Kidney (tissue), 14 donors: ENCODE results near the gene ARHGAP18. TPM values are rescaled to one million over a fixed set of nuclear protein-coding genes. Genes with fewer than 3 reads are reported as not detected.

Experiments used
- DNase-seq, 5 donors: peaks; one replicate each; pipeline ENCODE4 v3.0.0-alpha.2; 2013 to 2020
- FAIRE-seq: peaks from 2 replicates; lab custom pipeline; 2012; peaks lifted over from hg19 to GRCh38; lab: Jason Lieb, UNC
- H3K27ac ChIP-seq, 2 donors: one replicate each; pipeline ENCODE4 v1.7.0; 2013; ENCODE audit warnings: low read depth in 2 of 2, low read length in 2 of 2, inconsistent platforms in 1 of 2
- H3K27me3 ChIP-seq: one replicate; pipeline ENCODE4 v1.7.1; 2013; ENCODE audit warnings: low read length, inconsistent platforms; ENCODE audit not compliant: control insufficient read depth, insufficient read depth
- H3K36me3 ChIP-seq, 3 donors: one replicate each; pipeline versions ENCODE4 v1.7.0 to v1.7.1; 2013; ENCODE audit warnings: low read length in 3 of 3, control low read depth in 1 of 3, inconsistent platforms in 1 of 3; ENCODE audit not compliant: insufficient read depth in 3 of 3, control insufficient read depth in 2 of 3
- H3K4me1 ChIP-seq, 3 donors: one replicate each; pipeline versions ENCODE4 v1.7.0 to v1.7.1; 2013; ENCODE audit warnings: low read length in 3 of 3, inconsistent platforms in 1 of 3, low read depth in 1 of 3; ENCODE audit not compliant: control insufficient read depth in 2 of 3, insufficient read depth in 2 of 3
- H3K4me3 ChIP-seq, 3 donors: one replicate each; pipeline versions ENCODE4 v1.7.0 to v1.8.1; 2013; ENCODE audit warnings: low read length in 3 of 3, control low read depth in 1 of 3, inconsistent platforms in 1 of 3
- H3K9ac ChIP-seq, 3 donors: one replicate each; pipeline versions ENCODE4 v1.7.0 to v1.7.1; 2013; ENCODE audit warnings: low read length in 3 of 3, control low read depth in 1 of 3, inconsistent platforms in 1 of 3
- H3K9me3 ChIP-seq, 3 donors: one replicate each; pipeline versions ENCODE4 v1.7.0 to v1.7.1; 2013; ENCODE audit warnings: low read length in 3 of 3, control low read depth in 1 of 3, inconsistent platforms in 1 of 3; ENCODE audit not compliant: control insufficient read depth in 2 of 3, insufficient read depth in 1 of 3
- CTCF ChIP-seq: IDR thresholded peaks from 3 replicates; pipeline ENCODE4 v1.5.1; 2012; ENCODE audit warnings: mild to moderate bottlenecking, moderate library complexity, borderline replicate concordance; ENCODE audit not compliant: insufficient read depth; ENCODE audit errors: extremely low read depth
- intact Hi-C: fragments of 100-400 bp; cut with DNase I; formaldehyde crosslinking; loops from one replicate; pipeline ENCODE4 v1.11.1; 2022
- polyA plus RNA-seq: library from polyadenylated mRNA; stranded (reverse); fragments of 350-450 nt; fragmentation: Illumina TruSeq; extraction: RNeasy Lipid Tissue Mini Kit (QIAGEN cat#74804); gene quantifications from one replicate; pipeline ENCODE4 v1.2.3, GENCODE V29; 2014; ENCODE audit warnings: low read depth, low replicate concordance; ENCODE audit not compliant: insufficient read depth
- total RNA-seq: library from RNA; stranded (reverse); fragmentation: NEBNext Ultra II Directional; extraction: Animal tissue kit (Norgen Biotek cat#: 25700); gene quantifications from one replicate; pipeline ENCODE4 v1.2.1, GENCODE V29; 2021
- donor health status: control.
- donor health status: control.
- donor health status: control.
- donor health status: control.
- donor health status: control.
- donor health status: DM: yes; HTN: yes; CAD: no.
- donor health status: Normal renal cell carcinoma (clear cell type).

The ARHGAP18 gene
- total and polyA plus RNA-seq, 2 donors from 2014 or later: 26.5 to 39.8 TPM

GRCh38 chr6:129555206-129555832 lies 154.7 kb downstream of the ARHGAP18 start:
- H3K27ac ChIP-seq: no peak overlapping the region
- no peak for FAIRE-seq
- no peak overlapping the region for H3K9ac ChIP-seq
- no peaks in the 10 kb centered on the region for H3K4me1 ChIP-seq
- no peak overlapping the region for H3K4me3 ChIP-seq
- H3K9me3 ChIP-seq: no peaks in the 10 kb centered on the region
- H3K27me3 ChIP-seq: no peaks in the 10 kb centered on the region
- no peaks in the 10 kb centered on the region for H3K36me3 ChIP-seq
- intact Hi-C loops: no loop called here
- no peak for DNase-seq
- no peak for TF ChIP-seq CTCF

GRCh38 chr6:129552413-129552812 lies 157.6 kb downstream of the ARHGAP18 start:
- no peaks in the 10 kb centered on the region for H3K27me3 ChIP-seq
- H3K36me3 ChIP-seq: no peaks in the 10 kb centered on the region
- no peaks in the 10 kb centered on the region for H3K9me3 ChIP-seq
- TF ChIP-seq CTCF: no peak
- H3K4me1 ChIP-seq: no peaks in the 10 kb centered on the region
- H3K9ac ChIP-seq: no peak overlapping the region
- FAIRE-seq: no peak
- no peak overlapping the region for H3K27ac ChIP-seq
- DNase-seq: no peak
- intact Hi-C loops: no loop called here
- no peak overlapping the region for H3K4me3 ChIP-seq

- no peaks in the 10 kb centered on the region for H3K27me3 ChIP-seq
- FAIRE-seq (no peak), DNase-seq (no peak)
- no peaks in the 10 kb centered on the region for H3K4me1 ChIP-seq
- no peak for TF ChIP-seq CTCF
- H3K27ac ChIP-seq: no peak overlapping the region
- no peak overlapping the region for H3K9ac ChIP-seq
- intact Hi-C loops: no loop called here
- no peaks in the 10 kb centered on the region for H3K9me3 ChIP-seq
- H3K4me3 ChIP-seq: no peak overlapping the region
- no peaks in the 10 kb centered on the region for H3K36me3 ChIP-seq
These were observed 158.5 kb downstream of the ARHGAP18 start for GRCh38 chr6:129551486-129551885.

- Histone ChIP-seq H3K27me3 (no peaks in the 10 kb centered on the region), H3K36me3 (no peaks in the 10 kb centered on the region), H3K27ac (no peak overlapping the region), H3K4me3 (no peak overlapping the region), H3K9ac (no peak overlapping the region), H3K4me1 (no peaks in the 10 kb centered on the region), H3K9me3 (no peaks in the 10 kb centered on the region)
- no peak for DNase-seq
- intact Hi-C loops: no loop called here
- TF ChIP-seq CTCF: no peak
- FAIRE-seq: no peak
These were observed 163.3 kb downstream of the ARHGAP18 start for GRCh38 chr6:129546702-129547101.
